CD4-positive, CD25-positive, alpha-beta regulatory T cell (primary cell): ENCODE measurements around the gene ANGPTL4. TPM values are rescaled to one million over a fixed set of nuclear protein-coding genes. Genes with fewer than 3 reads are reported as not detected.

Experiments
- ATAC-seq, 2 donors: fragments of 150-1000 bp; cut with Tn5 transposase; one replicate each; pipeline ENCODE4 v1.10.0; 2021; ENCODE audit warnings: low read depth in 2 of 2, moderate number of reproducible peaks in 2 of 2, moderate library complexity in 1 of 2
- DNase-seq, 3 donors: peaks; one replicate each; pipeline versions ENCODE4 v3.0.0 to v3.0.0-alpha.2; 2012 to 2022; ENCODE audit warnings: mixed read lengths in 1 of 3
- H3K27ac ChIP-seq: one replicate; pipeline ENCODE4 v1.7.0; 2013; ENCODE audit warnings: mild to moderate bottlenecking, low read length; ENCODE audit not compliant: insufficient read depth, poor library complexity, severe bottlenecking
- H3K27me3 ChIP-seq: one replicate; pipeline ENCODE4 v1.7.0; 2013; ENCODE audit warnings: low read length; ENCODE audit not compliant: control insufficient read depth, insufficient read depth
- H3K36me3 ChIP-seq: one replicate; pipeline ENCODE4 v1.7.0; 2013; ENCODE audit warnings: mild to moderate bottlenecking, low read length, moderate library complexity; ENCODE audit not compliant: control insufficient read depth, insufficient read depth
- H3K4me1 ChIP-seq: 2 replicates; pipeline ENCODE4 v1.7.0; 2013; ENCODE audit warnings: mild to moderate bottlenecking, low read length; ENCODE audit not compliant: insufficient read depth, control insufficient read depth, poor library complexity, severe bottlenecking
- H3K4me3 ChIP-seq: one replicate; pipeline ENCODE4 v1.7.0; 2013; ENCODE audit warnings: low read depth, mild to moderate bottlenecking, low read length, moderate library complexity
- H3K9me3 ChIP-seq, 2 experiments: 1 replicate in 1 of 2; 2 replicates in 1 of 2; pipeline ENCODE4 v1.7.0; 2013; ENCODE audit warnings: low read length in 2 of 2, mild to moderate bottlenecking in 1 of 2, moderate library complexity in 1 of 2; ENCODE audit not compliant: control insufficient read depth in 2 of 2
- H3K27ac Mint-ChIP-seq, 3 donors: one replicate each; pipeline ENCODE4 v1.8.0; 2020 to 2022; ENCODE audit warnings: mild to moderate bottlenecking in 3 of 3, mixed read lengths in 3 of 3, moderate library complexity in 2 of 3
- H3K27me3 Mint-ChIP-seq: one replicate; pipeline ENCODE4 v1.8.0; 2022; ENCODE audit warnings: mild to moderate bottlenecking, mixed read lengths
- H3K36me3 Mint-ChIP-seq: one replicate; pipeline ENCODE4 v1.8.0; 2020; ENCODE audit warnings: mixed read lengths
- H3K4me1 Mint-ChIP-seq, 4 donors: one replicate each; pipeline ENCODE4 v1.8.0; 2020 to 2022; ENCODE audit warnings: mixed read lengths in 4 of 4, mild to moderate bottlenecking in 1 of 4
- H3K4me3 Mint-ChIP-seq, 4 donors: one replicate each; pipeline ENCODE4 v1.8.0; 2020 to 2022; ENCODE audit warnings: mild to moderate bottlenecking in 4 of 4, mixed read lengths in 4 of 4, moderate library complexity in 3 of 4
- H3K9me3 Mint-ChIP-seq, 7 donors: one replicate each; pipeline ENCODE4 v1.8.0; 2020 to 2022; ENCODE audit warnings: mixed read lengths in 7 of 7, mild to moderate bottlenecking in 3 of 7, moderate library complexity in 2 of 7
- polyA plus RNA-seq, 4 donors: library from polyadenylated mRNA; unstranded; fragments of 300-500 nt; fragmentation: Illumina TruSeq; gene quantifications; one replicate each; pipeline ENCODE4 v1.2.3, GENCODE V29; 2021
- total RNA-seq: library from RNA; stranded (reverse); gene quantifications from one replicate; pipeline ENCODE4 v1.2.3, GENCODE V29; 2022

Gene ANGPTL4
- total and polyA plus RNA-seq, 5 donors from 2014 or later = not detected

DNA sequence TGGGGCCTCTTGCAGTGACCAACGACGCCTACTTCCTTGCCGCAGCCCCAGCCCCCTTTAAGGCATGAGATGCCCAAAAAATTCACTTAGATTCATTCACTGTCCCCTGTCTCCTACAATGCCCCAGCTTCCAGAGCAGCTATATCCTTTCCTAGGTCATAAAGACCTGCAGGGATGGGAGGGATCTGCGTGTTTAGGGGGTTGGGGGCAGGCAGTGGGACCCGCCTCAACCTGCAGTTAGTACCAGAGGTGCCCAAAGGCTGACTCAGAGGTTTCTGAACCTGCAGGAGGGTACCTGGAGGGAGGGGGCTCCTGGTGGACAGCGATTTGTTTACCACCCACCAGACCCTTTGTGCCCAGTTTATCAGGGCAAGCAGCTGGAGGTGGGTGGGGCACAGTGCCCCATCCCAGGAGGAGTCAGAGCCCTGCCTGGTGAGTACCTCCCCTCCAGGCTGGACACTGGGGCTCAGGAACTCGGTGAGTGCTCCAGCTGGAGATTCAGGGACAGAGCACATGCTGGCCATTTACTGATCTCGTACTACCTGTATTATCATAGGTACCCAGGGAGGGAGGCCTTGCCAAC lies 32.6 kb upstream of the ANGPTL4 start:
- H3K4me3 ChIP-seq = no peak overlapping the region
- no peaks in the 10 kb centered on the region for H3K36me3 ChIP-seq
- no peak overlapping the region for H3K27ac ChIP-seq
- H3K27ac Mint-ChIP-seq = no peak overlapping the region
- no peak for ATAC-seq
- H3K4me3 Mint-ChIP-seq = no peak overlapping the region
- DNase-seq = no peak
- no peaks in the 10 kb centered on the region for H3K9me3 ChIP-seq
- no peaks in the 10 kb centered on the region for H3K36me3 Mint-ChIP-seq
- H3K27me3 ChIP-seq = no peaks in the 10 kb centered on the region
- no peaks in the 10 kb centered on the region for H3K9me3 Mint-ChIP-seq
- peaks cover 20% of the 10 kb centered on the region for H3K4me1 ChIP-seq
- H3K27me3 Mint-ChIP-seq = peaks cover 8% of the 10 kb centered on the region
- H3K4me1 Mint-ChIP-seq = peaks cover 0 to 7% (median 2%) of the 10 kb centered on the region in 4 donors

DNA sequence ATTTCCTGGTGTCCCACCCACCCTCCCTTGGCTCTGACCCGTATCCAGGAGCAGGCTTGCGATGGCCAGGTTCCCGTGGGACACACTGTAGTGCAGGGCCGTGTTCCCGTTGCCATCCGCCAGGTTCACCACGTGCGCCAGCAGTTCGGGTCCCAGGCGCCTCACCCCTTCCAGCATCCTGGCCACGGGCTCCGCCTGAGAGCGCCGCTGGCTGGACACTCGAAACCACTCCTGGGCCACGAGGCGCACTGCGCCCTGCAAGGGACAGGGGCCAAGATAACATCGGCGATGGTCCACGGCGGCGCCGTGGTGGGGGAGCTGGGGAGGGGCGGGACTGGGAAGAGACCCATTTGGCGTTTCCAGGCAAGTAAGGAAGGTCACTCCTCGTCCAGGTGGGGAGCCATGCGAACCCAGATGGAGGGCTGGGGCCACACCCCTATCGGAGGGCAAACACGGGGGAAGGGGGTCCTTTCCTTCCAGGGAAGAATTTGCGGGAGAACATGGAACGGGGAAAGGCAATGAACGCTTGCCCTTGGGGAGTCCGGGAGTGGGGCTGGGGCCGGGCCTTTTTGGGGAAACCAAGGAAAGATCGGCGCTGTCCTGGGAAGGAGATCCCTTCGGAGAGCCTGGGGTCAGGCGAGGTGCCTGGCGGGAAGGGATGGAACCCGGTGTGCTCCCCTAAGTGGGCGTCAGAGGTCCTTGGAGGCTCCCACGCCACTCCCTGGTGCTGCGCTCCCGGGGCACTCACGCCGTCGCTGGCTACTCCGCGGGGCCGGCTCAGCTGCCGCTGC lies 30.8 kb upstream of the ANGPTL4 start:
- DNase-seq (no peak), ATAC-seq (no peak)
- Mint-ChIP-seq H3K4me3 (no peak overlapping the region), H3K36me3 (no peaks in the 10 kb centered on the region), H3K9me3 (peaks cover 0 to 2% (median 0%) of the 10 kb centered on the region in 7 donors), H3K4me1 (peaks cover 0 to 7% (median 2%) of the 10 kb centered on the region in 4 donors), H3K27me3 (peaks cover 20% of the 10 kb centered on the region), H3K27ac (no peak overlapping the region)
- no peak overlapping the region for H3K27ac ChIP-seq
- peaks cover 20% of the 10 kb centered on the region for H3K4me1 ChIP-seq
- no peaks in the 10 kb centered on the region for H3K9me3 ChIP-seq
- no peak overlapping the region for H3K4me3 ChIP-seq
- H3K36me3 ChIP-seq = no peaks in the 10 kb centered on the region
- H3K27me3 ChIP-seq = no peaks in the 10 kb centered on the region

DNA sequence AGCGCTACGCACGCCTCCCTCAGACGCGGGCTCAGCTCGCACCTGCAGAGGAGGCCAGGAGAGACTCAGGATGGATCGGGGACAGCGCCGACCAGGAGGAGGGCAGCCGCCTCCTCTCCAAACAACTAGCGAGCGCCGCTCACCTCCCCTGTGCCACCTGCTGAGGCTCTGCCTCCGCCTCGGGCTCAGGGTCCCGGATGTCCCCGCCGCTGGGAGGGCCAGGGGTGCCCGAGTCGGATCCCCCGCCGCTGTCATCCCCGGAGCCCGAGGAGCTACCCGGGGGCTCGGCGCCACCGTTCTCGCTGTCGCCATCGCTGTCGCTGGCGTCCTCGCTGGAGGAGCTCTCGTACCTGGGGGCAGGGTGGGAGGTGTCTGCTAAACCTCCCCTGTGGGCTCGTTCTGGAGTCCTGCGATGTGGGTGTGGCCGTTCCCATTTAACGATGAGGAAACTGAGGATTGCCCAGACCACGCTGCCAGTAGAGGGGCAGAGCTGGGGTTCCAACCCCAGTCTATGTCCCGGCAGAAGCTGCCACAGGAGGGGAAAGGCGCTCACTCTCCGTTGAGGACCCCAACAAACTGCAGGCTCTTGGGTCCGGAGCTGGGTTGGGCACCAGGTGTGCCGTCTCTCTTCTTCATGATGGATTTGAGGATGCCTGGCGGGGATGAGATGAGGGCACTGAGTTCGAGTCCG lies 30.0 kb upstream of the ANGPTL4 start:
- peaks cover 22% of the 10 kb centered on the region for H3K27me3 Mint-ChIP-seq
- no peaks in the 10 kb centered on the region for H3K9me3 ChIP-seq
- no peak overlapping the region for H3K27ac ChIP-seq
- H3K27me3 ChIP-seq = no peaks in the 10 kb centered on the region
- no peak overlapping the region for H3K27ac Mint-ChIP-seq
- no peak overlapping the region for H3K4me3 Mint-ChIP-seq
- no peak for DNase-seq
- H3K9me3 Mint-ChIP-seq = peaks cover 0 to 2% (median 0%) of the 10 kb centered on the region in 7 donors
- H3K36me3 ChIP-seq = no peaks in the 10 kb centered on the region
- peaks cover 2% of the 10 kb centered on the region for H3K36me3 Mint-ChIP-seq
- H3K4me3 ChIP-seq = no peak overlapping the region
- peaks cover 0 to 7% (median 2%) of the 10 kb centered on the region in 4 donors for H3K4me1 Mint-ChIP-seq
- no peak for ATAC-seq
- H3K4me1 ChIP-seq = peaks cover 20% of the 10 kb centered on the region

DNA sequence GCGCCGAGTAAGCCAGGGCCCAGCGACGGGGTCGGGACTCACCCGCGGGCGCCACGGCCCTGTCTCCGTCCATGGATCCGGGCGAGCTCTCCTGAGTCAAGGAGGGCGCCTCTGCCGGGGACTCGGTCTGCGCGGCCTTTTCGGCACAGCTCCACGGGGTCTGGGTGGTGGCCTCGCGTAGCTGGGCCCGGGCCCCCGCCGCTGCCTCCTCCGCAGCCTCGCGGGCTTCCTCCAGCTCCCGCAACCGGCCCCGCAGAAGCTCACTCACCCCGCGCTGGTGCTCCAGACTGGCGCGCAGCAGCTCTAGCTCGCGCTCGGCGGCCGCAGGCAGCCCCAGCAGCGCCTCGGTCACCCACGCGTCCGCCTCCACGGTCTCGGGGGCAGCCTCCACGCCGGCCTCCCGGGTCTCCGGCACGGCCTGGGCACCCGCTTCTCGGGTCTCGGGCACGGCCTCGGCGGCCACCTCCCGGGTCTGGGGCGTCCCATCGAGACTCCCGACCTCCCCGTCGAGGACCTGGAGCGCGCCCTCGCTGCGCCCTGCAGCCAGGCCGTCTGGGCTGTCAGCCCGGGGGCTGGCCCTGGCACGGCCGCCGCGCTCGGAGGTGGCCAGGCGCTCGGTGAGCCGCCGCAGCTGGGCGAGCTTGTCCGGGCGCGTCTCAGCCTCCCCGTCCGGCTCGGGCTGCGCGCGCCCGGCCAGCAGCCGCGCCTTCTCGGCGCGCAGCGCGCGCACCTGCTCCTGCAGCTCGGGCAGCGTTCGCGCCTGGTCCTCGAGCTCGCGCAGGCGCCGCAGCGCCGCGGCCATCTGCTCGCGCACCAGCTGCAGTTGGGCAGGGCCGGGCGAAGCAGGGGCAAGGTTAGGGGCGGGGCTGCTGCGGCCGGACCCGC lies 29.3 kb upstream of the ANGPTL4 start:
- Histone ChIP-seq H3K4me3 (no peak overlapping the region), H3K36me3 (no peaks in the 10 kb centered on the region), H3K4me1 (peaks cover 20% of the 10 kb centered on the region), H3K27ac (no peak overlapping the region), H3K9me3 (no peaks in the 10 kb centered on the region), H3K27me3 (no peaks in the 10 kb centered on the region)
- peak; percentile 21 to 28 for ATAC-seq
- H3K4me1 Mint-ChIP-seq = peaks cover 0 to 7% (median 2%) of the 10 kb centered on the region in 4 donors
- peaks cover 25% of the 10 kb centered on the region for H3K27me3 Mint-ChIP-seq
- no peak overlapping the region for H3K27ac Mint-ChIP-seq
- peaks cover 3% of the 10 kb centered on the region for H3K36me3 Mint-ChIP-seq
- peaks cover 0 to 4% (median 0%) of the 10 kb centered on the region in 7 donors for H3K9me3 Mint-ChIP-seq
- peak in 1 of 3 donors; percentile 49 for DNase-seq
- H3K4me3 Mint-ChIP-seq = no peak overlapping the region

DNA sequence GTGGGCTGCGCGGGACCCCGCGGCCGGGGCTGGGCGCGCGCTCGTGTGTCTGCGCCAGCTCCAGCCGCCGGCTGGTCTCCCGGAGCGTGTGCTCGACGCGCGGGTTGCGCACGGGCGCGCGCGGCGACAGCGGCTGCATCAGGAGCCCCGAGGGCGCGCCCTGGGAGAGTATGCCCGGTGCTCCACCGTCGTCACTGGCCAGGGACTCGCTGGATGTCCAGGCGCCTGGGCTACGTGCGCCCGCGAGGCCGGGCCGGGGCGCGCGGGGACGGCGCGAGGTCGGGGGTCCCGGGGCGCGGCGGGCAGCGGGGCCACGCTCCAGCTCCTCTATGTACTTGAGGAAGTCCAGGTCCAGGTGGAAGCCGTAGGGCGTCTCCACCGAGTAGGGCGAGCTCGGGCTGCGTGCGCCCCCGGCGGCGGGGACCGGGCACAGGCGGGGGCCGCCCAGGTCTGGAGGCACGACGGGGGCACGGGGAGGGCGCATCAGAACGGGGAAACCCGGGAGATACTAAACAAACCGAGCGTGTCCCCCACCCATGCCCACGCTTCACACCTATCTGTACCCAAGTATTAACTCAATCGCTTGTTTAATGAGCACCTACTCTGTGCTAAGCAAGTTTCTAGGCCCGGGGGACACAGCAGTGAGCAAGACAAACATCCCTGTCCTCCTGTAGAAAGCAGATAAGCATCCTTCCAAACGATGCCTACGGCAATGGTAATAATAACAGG lies 28.4 kb upstream of the ANGPTL4 start:
- Mint-ChIP-seq H3K27ac (no peak overlapping the region), H3K4me3 (peak overlapping the region in 2 of 4 donors; percentile 16 to 61), H3K36me3 (peaks cover 3% of the 10 kb centered on the region), H3K9me3 (peaks cover 0 to 4% (median 0%) of the 10 kb centered on the region in 7 donors), H3K4me1 (peaks cover 0 to 7% (median 4%) of the 10 kb centered on the region in 4 donors), H3K27me3 (peaks cover 29% of the 10 kb centered on the region)
- no peaks in the 10 kb centered on the region for H3K27me3 ChIP-seq
- peaks cover 20% of the 10 kb centered on the region for H3K4me1 ChIP-seq
- H3K27ac ChIP-seq = no peak overlapping the region
- H3K4me3 ChIP-seq = no peak overlapping the region
- H3K36me3 ChIP-seq = no peaks in the 10 kb centered on the region
- H3K9me3 ChIP-seq = no peaks in the 10 kb centered on the region
- DNase-seq (peak in 2 of 3 donors; percentile 18 to 50), ATAC-seq (peak in 1 of 2 donors; percentile 25)

DNA sequence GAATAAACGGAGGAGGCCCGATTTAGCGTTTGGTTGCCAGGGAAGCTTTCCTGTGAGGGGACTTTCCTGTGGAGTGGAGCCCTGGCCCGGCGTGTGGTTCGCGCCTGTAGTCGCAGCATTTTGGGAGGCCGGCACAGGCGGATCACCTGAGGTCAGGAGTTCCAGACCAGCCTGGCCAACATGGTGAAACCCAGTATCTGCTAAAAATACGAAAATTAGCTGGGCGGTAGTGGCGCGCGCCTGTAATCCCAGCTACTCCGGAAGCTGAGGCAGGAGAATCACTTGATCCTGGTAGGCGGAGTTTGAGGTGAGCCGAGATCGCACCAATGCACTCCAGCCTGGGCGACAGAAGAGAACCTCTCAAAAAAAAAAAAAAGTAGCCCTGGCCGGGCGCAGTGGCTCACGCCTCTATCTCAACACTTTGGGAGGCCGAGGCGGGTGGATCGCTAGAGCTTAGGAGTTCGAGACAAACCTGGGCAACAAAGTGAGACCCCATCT lies 27.8 kb upstream of the ANGPTL4 start:
- Mint-ChIP-seq H3K36me3 (peaks cover 3% of the 10 kb centered on the region), H3K9me3 (peaks cover 0 to 4% (median 0%) of the 10 kb centered on the region in 7 donors), H3K27me3 (peaks cover 34% of the 10 kb centered on the region), H3K4me1 (peaks cover 0 to 9% (median 7%) of the 10 kb centered on the region in 4 donors), H3K27ac (no peak overlapping the region), H3K4me3 (peak overlapping the region in 2 of 4 donors; percentile 16 to 61)
- no peak overlapping the region for H3K4me3 ChIP-seq
- ATAC-seq = no peak
- no peaks in the 10 kb centered on the region for H3K36me3 ChIP-seq
- H3K27ac ChIP-seq = no peak overlapping the region
- DNase-seq = no peak
- H3K9me3 ChIP-seq = no peaks in the 10 kb centered on the region
- no peaks in the 10 kb centered on the region for H3K27me3 ChIP-seq
- H3K4me1 ChIP-seq = peaks cover 20% of the 10 kb centered on the region
